ENCODE data around the gene EDN3. TPM values are rescaled to one million over a fixed set of nuclear protein-coding genes. Genes with fewer than 3 reads are reported as not detected.

EDN3 gene
- total and polyA plus RNA-seq, 2 of the 8 experiments (the other 6 are each of a cell fraction or from before 2014, with no cell fraction given): 0.17 to 0.38 TPM

GRCh38 chr20:59291740-59292383, 8.5 kb upstream of the EDN3 start (continued):
- TF ChIP-seq KDM4A (IDR thresholded peaks at IDR 0.05; ENCODE audit: low read depth, low read length, severe bottlenecking): no peak
